Stimulated activated CD8-positive, alpha-beta memory T cell treated with anti-CD3 and anti-CD28 coated beads, Interleukin-7, amount 100 ng/mL, for 1 hour (primary cell): ENCODE data around the gene PKHD1.
"Not testable (repeated sequence)": the region's sequence is repeated elsewhere in the genome, so short reads cannot be mapped to it uniquely, and the experiment has no call there.

Experiments used
- DNase-seq, 2 donors: peaks; one replicate each; pipeline ENCODE4 v3.0.0-alpha.2; 2020; ENCODE audit warnings: low read depth in 2 of 2

PKHD1 gene

GRCh38 chr6:51996296-51996947 is 91.0 kb downstream of the PKHD1 start:
- DNase-seq = no peak

- no peak for DNase-seq
Measured at GRCh38 chr6:51995214-51995755, 92.1 kb downstream of the PKHD1 start.

DNA sequence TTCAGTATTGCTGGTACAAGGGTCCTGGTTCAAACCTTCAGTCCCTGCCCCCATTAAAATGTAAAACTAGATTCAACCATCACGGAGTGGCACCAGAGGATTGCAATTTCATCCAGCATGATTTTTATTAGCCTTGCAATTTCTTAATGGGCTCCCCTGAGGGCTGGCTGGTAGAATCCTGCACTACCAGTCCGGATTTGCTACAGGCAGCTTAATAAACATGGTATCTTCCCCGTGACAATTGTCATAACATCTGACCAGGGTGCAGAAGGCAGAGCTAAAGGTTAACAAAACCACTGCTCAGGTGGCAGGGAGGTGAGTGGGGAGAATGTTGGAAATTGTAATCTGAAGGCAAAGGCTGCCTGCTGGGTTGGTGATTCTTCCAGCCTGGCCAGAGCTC is 94.5 kb downstream of the PKHD1 start:
- DNase-seq = no peak

- no peak for DNase-seq
Measured at GRCh38 chr6:51989789-51990188, 97.6 kb downstream of the PKHD1 start.

DNA sequence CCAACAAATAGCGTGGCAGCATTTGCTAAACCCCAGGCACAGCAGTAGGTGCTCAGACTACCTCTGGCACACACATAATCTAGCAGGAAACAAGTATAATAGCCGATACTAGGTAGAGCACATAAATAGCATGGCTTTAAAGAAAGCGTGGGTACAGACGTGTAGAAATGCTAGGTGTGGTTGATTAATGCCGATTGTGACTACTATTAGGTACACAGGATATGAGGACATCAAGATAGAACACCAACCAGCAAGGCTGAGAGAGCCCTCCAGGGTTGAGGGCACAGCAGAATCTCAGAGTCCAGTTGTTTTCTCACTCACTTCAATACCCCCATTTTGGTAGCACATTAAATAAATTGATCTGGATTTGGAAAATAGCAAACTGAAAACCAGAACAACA is 100.5 kb downstream of the PKHD1 start:
- DNase-seq = no peak

DNA sequence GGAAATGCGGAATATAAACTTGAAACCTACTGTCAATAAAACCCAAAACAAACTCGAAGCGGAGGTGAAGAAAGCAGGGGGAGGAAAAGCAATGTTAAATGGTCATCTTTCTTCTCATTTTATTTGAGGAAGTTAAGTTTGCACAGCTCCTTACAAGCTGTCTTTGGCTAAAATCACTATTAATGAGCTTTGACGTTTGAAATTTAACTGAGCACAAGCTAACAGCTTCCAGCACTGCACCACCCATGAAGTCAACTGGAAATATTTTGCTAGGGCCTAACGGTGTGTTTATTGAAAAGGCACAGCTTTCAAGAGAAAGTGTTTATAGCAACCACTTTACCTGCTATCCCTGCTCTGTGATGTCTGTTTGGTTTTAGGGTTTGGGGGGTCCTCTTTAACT is 103.8 kb downstream of the PKHD1 start:
- no peak for DNase-seq

GRCh38 chr6:51982695-51983094 is 104.7 kb downstream of the PKHD1 start:
- not testable (repeated sequence) for DNase-seq

GRCh38 chr6:51976374-51976773 is 111.0 kb downstream of the PKHD1 start:
- DNase-seq = no peak

GRCh38 chr6:51972659-51973058 is 114.8 kb downstream of the PKHD1 start:
- DNase-seq = no peak

GRCh38 chr6:51968265-51968664 is 119.1 kb downstream of the PKHD1 start:
- no peak for DNase-seq

DNA sequence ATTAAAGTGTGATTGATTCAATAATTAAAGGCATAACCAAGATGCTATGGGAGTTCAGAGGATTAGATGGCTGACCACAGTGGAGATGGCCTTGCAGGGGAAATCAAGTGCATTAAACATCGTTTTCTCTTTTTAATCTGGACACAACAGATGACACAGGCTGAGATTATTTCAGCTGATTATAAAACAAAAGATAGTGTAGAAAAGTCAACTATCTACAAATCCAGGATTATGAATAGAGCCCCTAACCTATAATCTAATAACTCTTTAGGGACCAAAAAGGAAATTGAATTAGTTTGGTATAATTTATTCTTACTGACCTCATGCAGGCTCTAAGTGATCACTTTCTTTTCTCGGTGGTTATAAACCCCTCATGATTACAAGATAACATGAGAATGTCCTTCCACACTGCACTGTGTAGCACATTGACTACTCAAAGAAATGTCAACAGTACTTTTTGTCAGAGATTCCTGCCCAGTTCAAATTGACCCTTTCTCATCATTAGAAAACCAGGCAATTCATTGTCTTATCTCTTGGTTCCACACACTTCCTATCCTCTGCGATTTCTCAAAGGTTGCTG is 122.1 kb downstream of the PKHD1 start:
- DNase-seq = no peak

DNA sequence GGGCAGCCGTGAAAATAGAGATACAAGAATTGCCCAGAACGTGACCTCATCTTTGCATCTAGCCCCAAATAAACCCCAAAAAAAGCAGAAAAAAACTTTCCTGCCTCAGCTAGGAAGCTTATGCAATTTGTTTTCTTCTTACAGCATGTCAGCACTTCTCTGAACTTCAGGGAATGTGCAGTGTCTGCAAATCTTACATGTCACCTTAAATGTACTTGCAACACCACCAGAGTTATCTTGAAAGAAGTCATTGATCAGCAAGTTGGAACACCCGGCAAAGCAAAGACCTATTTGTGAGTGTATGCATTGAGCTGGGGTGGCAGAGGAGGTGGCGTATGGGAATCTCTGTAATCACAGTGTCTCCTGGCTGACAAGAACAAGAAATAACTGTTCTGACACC is 123.4 kb downstream of the PKHD1 start:
- no peak for DNase-seq

GRCh38 chr6:51962354-51962753 is 125.1 kb downstream of the PKHD1 start:
- no peak for DNase-seq

DNA sequence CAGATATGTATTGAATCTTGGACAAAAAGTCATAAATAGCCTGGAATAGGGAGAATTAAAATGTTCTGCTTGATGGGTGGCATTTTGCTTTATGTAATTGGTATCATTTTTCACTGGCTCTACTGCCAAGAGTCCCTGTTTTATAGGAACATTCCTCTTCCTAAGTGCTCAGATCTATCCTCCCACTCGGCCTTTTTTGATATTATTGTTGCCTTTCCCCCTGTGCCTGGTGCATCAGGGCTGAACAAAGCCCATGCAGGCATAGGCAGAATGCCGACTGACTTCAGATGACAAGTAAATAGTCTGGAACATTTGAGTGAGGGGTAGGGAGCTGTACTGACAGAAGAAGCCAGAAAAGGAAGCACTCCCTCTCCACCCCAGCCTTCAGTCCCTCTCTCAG is 127.0 kb downstream of the PKHD1 start:
- no peak for DNase-seq

DNA sequence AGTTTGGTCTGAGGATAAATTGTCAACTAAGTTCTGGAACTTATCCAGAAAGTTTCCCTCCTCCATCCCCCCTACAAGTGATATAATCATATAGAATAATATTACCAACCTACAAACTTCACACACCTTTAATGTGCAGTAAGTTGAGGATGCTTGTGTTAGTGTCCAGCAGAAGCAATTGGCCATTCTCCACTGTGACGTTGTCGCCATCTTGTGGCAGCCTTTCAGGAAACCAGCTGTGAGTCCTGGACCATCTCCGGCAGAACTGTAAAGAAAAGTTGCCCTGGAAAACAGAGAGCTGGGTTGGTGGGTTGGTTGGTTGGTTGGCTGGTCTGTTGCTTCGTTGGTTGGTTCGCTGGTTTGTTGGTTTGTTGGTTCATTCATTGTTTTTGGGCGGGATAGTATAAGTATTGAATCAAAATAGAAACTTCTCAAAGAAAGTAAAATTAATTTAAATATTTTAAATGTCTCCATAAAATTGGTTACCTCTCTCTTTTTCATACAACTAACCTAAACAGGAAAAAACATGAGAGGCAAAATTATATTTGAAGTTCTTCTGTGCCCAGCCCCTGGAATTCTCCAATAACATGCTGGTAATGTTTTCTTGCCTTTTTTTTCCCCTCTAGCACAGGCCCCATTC is 127.5 kb downstream of the PKHD1 start:
- no peak for DNase-seq

GRCh38 chr6:51954681-51955080 is 132.7 kb downstream of the PKHD1 start:
- DNase-seq = no peak

GRCh38 chr6:51953246-51953645 is 134.2 kb downstream of the PKHD1 start:
- DNase-seq = no peak

DNA sequence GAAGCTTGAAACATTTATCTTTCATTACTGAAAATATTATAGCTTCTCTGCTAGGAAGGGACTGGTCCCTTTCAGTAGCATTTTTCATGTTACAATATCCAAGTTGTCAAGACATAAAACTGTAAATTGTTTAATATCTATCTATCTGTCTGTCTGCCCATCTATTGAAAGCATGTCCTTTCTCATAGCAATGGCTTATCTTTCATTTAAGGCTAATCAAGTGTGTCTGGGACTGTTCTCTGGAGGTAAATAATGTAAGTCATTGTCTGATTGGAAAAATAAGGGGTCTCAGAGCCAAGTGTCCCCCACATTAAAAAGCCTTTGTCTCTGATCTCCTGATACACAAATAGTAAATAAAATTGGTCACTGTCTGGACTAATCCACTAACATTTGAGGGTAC is 135.5 kb downstream of the PKHD1 start:
- no peak for DNase-seq

- DNase-seq = no peak
Measured at GRCh38 chr6:51949526-51949925, 137.9 kb downstream of the PKHD1 start.

GRCh38 chr6:51939695-51940094 is 147.7 kb downstream of the PKHD1 start:
- not testable (repeated sequence) for DNase-seq

DNA sequence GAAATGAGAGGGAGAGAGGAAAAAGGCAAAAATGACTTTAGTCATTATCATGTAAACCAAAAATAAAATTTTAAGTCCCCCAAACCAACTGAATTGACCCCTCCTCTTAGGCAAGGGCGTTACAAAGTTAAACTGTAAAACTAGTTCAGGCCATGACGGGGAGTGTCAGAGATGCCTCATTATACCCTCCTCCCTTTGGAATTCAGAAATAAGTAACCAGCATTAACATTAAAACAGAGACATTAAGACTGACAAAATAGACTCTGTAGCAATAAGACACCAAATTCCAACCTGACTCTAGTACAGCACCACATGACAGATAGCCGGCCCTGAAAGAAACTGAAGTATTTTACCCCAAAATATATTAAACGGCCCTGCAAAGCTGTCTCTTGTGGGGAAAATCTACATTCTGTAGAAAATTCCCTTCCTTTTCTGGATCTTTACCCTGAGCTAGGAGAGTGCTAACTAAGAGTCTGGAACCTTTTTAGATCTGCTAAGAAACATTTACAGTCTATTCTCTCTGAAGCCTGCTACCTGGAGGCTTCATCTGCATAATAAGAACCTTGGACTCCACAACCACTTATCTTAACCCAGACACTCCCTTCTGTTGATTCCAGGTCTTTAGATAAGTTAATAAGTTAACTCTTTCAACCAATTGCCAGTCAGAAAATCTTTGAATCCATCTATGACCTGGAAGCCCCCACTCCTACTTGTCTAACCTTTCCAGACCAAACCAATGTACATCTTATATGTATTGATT is 150.7 kb downstream of the PKHD1 start:
- DNase-seq = no peak

GRCh38 chr6:51934098-51934497 is 153.3 kb downstream of the PKHD1 start:
- DNase-seq = no peak
